LNCaP clone FGC (cell line): Measurements from ENCODE around the gene PSD.

Experiments
- DNase-seq: peaks from one replicate; pipeline ENCODE4 v3.0.0-alpha.2; 2011; ENCODE audit warnings: low read depth
- H3K4me3 ChIP-seq: 2 replicates; pipeline ENCODE4 v1.5.1; 2011; ENCODE audit warnings: mild to moderate bottlenecking, low read depth, low read length, control low read depth
- TF ChIP-seq, protein P1 (sequence below): IDR thresholded peaks from 2 replicates; pipeline ENCODE4 v1.5.1; 2012; ENCODE audit warnings: mild to moderate bottlenecking; ENCODE audit not compliant: control insufficient read depth, insufficient read depth; ENCODE audit errors: extremely low read depth

PSD gene

DNA sequence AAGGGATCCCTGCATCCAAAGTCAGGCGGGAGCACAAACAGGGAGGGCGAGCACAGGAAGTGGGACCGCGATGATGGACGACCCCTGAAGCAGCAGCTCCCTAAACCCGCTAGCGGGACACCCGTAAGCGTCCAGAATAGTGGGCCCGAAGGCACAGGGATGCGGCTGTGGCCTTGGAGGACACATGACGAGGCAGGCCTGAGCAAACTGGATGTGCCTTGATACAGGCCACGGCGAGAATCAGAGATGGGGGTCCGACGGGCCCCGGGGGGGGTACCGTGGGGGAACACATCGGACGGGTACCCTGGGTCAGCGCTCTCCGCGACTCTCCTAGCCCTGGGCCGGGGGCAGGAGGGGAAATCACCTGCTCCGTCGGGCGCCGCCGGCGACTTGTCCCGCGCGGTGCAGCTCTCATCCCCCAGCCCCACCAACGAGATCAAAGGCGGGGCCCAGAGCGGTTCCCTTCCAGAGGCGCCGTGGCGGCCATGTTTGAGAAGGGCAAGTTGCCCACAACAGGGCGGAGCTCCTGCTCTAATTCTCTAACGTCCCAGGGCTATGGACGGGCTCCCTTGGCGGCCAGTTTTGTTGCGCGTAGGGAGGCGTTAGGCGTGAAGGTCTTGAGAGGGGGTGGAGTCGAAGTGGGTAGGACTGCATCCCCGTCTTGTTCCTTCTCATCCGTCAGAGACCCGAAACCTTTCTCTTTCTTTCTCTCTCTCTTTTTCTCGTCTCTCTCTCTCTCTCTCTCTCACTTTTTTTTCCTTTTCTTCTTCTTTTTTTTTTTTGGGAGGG is 13.8 kb upstream of the PSD start, which contains the start of gene CUEDC2:
TSS of gene CUEDC2 (minus strand) at position 413 of the 789 bp plus-strand sequence. CDS start 7,386 bp downstream, outside the sequence.
- TF ChIP-seq, protein P1, sequence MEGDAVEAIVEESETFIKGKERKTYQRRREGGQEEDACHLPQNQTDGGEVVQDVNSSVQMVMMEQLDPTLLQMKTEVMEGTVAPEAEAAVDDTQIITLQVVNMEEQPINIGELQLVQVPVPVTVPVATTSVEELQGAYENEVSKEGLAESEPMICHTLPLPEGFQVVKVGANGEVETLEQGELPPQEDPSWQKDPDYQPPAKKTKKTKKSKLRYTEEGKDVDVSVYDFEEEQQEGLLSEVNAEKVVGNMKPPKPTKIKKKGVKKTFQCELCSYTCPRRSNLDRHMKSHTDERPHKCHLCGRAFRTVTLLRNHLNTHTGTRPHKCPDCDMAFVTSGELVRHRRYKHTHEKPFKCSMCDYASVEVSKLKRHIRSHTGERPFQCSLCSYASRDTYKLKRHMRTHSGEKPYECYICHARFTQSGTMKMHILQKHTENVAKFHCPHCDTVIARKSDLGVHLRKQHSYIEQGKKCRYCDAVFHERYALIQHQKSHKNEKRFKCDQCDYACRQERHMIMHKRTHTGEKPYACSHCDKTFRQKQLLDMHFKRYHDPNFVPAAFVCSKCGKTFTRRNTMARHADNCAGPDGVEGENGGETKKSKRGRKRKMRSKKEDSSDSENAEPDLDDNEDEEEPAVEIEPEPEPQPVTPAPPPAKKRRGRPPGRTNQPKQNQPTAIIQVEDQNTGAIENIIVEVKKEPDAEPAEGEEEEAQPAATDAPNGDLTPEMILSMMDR = no peak
- peak within 1 kb of the TSS; percentile 68 for H3K4me3 ChIP-seq
- DNase-seq = peak; percentile 90

DNA sequence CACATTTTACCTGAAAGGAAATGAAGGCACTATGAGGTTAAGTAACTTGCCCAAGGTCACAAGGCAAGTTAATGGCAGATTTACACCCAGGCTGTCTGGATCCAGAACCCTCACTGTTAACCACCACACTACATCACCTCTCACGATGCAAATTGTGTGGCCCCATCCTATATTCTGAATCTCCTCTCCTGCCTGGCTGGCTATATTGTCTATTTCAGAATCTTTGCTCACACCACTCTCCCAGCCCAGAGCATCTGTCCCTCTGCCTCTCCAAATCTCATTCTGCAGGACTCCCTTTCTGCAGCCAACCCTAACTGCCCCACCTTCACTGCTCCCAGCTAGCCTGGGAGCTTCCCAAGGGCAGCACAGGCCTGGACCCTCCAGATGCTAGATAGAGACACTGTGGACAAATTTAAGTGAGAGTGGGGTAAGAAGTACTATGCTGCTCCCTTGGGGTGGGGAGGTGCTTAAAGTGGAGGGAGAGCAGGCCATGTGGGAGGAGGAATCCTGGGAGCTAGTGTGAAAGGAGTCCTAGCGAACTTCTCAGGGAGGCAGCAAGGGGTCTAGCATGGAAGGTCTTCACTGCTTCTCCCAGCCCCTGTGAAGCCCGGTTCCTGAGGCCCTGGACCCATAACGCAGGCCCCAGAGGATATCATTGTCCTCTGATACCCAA is 13.0 kb upstream of the PSD start:
- TF ChIP-seq, protein P1 = no peak
- peak overlapping the region; percentile 68 for H3K4me3 ChIP-seq
- no peak for DNase-seq

DNA sequence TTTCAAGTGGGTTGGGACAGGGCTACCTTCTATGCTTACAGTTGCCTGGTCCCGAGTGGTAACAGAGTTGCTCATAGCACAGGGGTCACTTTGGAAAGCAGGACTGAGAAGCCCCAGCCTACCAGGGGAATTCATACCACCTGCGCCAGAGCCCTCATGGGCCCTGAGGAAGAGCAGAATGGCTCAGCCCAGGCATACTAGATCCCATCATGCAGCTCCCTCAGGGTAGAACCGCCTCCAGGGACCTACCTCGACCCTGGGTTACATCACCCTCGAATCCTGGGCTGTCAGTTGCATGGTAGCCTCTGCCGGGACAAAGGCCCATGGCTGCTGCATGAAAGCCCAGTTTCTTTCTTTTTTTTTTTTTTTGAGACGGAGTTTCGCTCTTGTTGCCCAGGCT is 10.9 kb upstream of the PSD start:
- DNase-seq = no peak
- H3K4me3 ChIP-seq = no peak overlapping the region
- TF ChIP-seq, protein P1 = no peak

DNA sequence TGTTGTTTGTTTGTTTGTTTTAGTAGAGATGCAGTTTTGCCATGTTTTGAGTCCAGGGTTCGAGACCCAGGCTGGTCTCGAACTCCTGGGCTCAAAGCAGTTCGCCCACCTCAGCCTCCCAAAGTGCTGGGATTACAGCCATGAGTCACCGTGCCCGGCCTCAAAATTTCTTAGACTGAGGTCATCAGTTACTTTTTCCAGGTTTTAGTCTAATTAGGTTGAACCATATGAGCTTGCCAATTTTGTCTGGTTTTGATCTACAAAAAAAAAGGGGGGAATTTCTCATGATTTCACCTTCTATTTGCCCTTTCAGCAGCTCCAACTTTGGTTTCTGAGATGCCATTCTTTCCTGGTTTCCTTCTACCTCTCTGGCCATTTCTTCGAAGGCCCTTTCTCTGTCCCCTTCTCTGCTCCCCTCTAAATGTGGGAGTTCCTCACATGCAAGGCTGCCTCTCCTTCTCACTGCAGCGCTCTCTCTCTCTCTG is 8.3 kb upstream of the PSD start:
- TF ChIP-seq, protein P1 = no peak
- no peak for DNase-seq

DNA sequence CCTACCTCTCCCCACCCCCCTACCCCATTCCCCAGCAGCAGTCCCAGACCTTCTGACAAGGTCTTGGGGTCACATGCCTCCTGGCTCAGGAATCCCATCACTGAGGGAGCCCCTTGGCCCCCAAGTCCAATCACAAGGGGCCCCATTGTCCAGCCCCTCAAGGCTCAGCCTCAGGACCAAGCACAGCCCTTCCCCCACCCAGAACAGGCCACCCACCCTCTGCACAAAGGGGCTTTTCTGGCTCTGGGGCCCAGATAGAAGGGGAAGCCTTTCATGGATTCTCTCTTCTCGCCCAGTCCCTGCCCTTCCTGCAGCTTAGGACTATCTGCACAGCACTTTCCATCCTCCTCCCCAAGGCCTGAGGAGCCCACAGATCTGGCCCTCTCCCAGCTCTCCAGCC is 6.9 kb upstream of the PSD start:
- TF ChIP-seq, protein P1 = no peak
- H3K4me3 ChIP-seq = no peak overlapping the region
- DNase-seq = no peak

More for the DNA sequence above, 8.3 kb upstream of the PSD start:
- H3K4me3 ChIP-seq = no peak overlapping the region

DNA sequence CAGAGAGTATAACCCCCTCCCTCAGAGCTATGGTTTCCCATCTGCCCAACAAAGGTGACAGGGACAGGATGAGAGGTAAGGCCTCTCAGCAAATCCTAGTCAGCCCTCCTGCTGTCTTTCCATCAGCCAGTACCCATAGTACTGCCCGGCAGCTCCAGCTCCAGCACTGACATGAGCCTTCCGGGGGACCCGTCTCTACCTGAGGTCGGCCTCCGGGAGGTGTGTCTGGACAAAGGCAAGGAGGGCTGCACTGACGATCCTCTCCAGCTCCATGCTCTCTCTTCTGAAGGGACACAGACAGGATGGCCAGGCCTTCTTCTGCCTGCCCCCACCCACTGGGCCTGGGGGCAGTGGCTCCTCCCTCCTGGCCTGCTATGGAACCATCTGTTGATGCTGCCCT is 6.3 kb upstream of the PSD start:
- TF ChIP-seq, protein P1 = no peak
- no peak for DNase-seq
- no peak overlapping the region for H3K4me3 ChIP-seq
